ENCODE data around the gene SHANK2. TPM values are rescaled to one million over a fixed set of nuclear protein-coding genes. Genes with fewer than 3 reads are reported as not detected.

Gene SHANK2
- total RNA-seq, 1 donor from 2014 or later: 2.5 TPM

- ATAC-seq: no peak
These were observed 16.4 kb upstream of the SHANK2 start for GRCh38 chr11:71268706-71269321.

DNA sequence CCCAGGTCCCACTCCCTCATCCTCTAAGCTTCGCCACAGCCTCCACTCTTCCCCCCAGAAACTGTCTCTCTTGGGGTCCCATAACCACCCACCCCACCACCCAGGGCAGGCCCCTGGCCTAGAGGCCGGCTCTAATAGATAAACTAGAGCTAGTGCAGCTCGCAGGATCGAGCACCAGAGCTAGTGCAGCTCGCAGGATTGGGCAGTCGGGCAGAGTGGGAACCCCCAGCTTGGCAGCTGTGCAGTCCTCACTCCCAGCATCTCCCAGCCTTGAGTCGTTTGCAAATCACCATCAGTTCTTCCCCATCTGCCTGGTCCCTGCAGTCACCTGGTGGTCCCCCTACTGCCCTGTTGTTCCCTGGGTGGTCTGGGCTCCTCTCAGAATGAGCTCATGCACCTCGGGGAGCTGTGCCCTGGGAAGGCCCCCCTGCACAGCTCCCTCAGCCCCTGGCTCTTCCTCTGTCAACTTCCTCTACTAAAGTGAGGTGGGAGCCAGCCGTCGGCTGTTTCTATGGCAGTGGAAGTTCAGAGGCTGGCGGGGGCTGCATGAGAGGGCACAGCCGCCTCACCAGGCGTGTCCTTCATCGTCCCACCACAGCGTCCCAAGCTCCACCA lies 15.5 kb upstream of the SHANK2 start:
- ATAC-seq: no peak

DNA sequence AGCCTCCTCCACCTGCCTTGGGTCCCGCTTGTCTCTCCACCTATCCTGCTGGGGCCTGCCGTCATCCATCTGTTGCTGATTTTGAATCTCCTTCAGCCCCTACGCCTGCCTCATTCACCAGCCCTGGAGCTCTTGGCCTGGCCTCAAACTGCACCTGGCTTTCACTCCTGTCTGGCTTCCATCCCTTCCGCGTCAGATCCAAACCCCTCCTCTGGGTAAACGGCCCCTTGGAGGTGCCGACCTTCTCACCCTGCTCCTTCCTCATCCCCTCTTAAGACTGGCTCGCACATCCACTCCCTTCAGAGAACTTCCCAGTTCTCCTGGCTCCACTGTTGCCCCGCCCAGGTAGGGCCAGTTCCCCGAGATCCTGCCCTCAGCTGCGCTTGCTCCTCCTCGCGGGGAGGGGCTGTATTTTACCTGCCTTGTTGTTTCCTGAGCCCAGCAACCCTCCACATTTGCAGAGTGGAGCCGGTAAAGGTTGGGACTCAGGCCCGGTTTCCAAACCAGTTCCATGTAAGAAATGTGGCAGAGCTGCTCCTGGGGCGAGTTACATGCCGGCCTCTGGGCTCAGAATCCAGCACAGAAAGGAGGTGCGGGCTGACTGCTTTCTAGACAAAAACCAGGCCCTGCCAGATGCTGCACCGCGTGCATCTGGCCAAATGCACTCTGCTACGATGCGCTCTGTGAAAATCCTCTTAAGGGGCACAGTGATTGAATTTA lies 13.9 kb upstream of the SHANK2 start:
- ATAC-seq: peak; percentile 80

- ATAC-seq: no peak
These were observed 13.2 kb upstream of the SHANK2 start for GRCh38 chr11:71265559-71266092.

DNA sequence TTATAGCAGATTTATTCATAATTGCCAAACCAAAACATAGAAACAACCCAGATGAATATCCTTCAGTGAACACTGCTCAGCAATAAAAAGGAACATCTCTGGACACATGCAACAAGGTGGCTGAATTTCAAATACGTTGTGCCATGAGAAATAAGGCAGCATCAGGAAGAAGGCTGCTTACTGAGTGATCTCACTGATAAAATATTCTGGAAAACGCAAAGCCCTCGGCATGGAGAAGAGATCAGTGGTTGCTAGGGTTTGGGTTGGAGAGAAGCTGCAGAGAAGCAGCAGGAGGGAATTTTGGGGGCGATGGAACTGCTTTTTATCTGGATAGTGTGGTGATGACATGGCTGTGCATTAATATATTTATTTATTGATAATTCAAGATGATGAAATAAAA lies 11.0 kb upstream of the SHANK2 start:
- no peak for ATAC-seq

- ATAC-seq: no peak
These were observed 3.6 kb upstream of the SHANK2 start for GRCh38 chr11:71255800-71256479.

GRCh38 chr11:71255323-71255722 lies 2.9 kb upstream of the SHANK2 start:
- ATAC-seq: peak; percentile 58

DNA sequence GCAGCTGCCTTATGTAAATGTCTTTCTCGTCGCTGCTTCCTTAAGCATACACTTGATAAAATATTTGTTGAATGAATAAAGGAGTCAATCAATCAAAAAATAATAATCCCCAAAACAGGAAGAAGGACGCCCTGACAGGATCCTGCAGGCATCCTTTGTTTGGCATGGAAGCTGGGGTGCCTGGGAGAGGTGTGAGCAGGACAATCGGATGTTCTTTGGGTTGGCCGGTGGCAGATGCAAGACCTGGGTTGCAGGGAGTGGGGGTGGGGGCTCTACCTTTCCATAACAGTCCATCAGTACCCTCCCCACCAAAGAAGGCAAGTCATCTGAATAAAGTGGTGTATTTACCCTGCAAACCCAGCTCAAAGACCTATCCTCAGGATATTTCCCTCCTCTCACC lies 1.4 kb upstream of the SHANK2 start:
- no peak for ATAC-seq

DNA sequence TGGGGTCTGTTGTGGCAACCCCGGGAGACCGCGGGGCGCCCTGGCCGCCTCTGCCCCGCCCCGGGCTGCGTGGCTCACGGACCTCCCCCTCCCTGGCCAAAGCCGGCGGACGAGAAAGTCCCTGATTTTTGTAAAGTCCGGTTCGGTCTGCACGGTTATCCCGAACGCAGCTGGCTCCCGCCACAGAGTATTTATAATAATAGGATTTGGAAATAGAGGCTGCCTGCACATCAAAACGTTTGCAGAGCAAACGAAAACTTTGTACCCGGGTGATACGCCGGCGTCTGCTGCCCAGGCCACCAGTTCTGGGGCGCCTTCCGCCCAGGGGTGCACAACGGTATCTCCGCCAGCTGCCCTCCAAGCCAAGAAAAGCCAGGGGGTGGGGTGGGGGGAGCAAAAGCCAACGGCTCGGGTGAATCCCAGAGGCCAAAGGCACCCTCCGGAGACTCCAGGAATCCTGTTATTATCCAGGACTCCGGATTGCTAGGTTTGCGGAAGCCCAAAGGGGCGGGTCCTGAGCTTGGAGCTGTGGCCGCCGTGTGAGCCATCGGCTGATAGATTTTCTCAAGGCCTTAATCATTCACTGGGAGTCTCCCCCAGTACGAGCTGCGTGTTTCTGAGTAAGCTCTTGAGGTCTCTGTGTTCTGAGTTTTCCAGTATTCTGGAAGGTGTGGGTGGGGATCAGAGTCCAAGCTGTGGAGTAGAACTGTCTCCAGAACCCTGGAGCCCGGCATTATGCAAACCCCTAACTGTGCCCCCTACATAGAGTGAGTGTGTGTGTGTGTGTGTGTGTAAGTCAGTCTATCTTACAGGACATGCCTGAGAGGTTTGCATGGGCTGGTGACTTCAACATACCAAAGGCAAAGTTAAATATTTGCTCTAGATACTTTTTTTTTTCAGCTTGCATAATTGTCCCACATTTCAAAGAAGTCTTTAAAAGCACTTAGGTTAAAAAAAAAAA lies 673 bp upstream of the SHANK2 start:
- ATAC-seq: peak; percentile 52

GRCh38 chr11:71251761-71252268 lies 562 bp downstream of the SHANK2 start:
- ATAC-seq: peak; percentile 10

GRCh38 chr11:71251151-71251721 lies 1.1 kb downstream of the SHANK2 start:
- peak; percentile 4 for ATAC-seq

- no peak for ATAC-seq
These were observed 1.7 kb downstream of the SHANK2 start for GRCh38 chr11:71250523-71251150.

DNA sequence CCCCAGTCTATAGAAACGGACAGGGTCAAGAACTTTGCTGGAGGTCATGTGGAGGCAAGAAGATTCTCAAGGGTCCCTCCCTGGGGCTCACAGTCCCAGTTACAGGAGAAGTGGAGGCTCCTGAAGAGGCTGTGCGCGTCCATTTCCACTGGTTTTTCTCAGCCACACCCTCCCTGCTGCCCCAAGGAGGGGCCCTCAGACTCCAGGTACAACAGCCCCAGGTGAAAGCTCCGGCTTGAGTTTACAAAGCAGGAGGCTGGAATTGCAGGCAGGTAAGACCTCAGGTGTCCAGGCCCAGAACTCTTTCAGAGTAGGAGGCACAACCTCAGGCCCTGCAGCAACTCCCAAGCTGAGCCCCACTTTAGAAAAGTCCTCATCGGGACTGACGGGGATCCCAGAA lies 3.1 kb downstream of the SHANK2 start:
- ATAC-seq: no peak

DNA sequence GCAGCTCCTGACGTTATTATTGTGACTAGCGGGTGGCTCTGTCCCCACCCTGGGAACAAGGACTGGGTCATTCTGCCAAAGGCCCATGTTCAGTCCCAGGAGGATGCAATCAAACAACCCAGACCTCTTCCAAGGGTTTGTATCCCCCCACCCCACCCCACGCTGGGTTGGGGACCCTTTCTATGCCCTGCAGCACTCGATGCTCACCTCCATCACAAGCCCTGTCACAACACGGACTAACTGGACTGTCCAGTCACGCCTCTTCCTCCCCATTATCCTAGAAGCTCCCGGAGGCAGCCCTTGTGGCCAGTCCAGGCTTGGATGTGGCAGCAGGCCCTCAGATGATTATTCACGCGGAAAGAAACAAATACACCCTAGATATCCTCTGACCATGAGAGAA lies 3.7 kb downstream of the SHANK2 start:
- no peak for ATAC-seq

- no peak for ATAC-seq
These were observed 4.2 kb downstream of the SHANK2 start for GRCh38 chr11:71248251-71248570.

GRCh38 chr11:71247551-71248250 lies 4.7 kb downstream of the SHANK2 start:
- ATAC-seq: no peak

GRCh38 chr11:71246559-71246958 lies 5.8 kb downstream of the SHANK2 start:
- ATAC-seq: no peak

GRCh38 chr11:71245601-71246391 lies 6.6 kb downstream of the SHANK2 start:
- no peak for ATAC-seq

DNA sequence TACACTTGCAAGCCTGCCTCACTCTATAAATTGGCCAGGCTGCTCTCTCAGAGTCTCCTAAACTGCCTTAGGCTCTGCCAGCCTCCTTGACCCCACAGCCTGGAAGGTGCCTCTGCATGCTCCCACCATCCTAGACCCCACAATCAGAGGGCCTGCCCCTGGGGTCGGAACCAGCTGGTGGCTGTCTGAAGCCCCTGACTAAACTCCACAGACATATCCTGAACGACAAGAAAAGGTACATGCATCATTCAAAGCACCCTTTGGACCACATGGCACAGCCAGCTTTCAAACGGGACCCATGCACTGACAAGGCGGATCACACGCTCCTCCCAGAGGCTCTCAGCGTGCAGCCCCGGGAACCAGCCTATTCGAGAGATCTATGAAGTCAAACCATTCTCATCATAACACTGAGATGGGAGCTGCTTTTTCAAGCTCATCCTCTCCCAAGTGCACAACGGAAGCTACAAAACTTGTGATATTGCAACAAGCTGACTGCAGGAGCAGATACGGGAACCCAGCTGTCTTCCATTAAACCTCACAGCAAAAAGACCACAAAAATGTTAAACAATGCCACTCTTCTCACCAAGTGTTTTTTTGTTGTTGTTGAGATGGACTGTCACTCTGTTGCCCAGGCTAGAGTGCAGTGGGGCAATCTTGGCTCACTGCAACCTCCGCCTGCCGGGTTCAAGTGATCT lies 8.1 kb downstream of the SHANK2 start:
- no peak for ATAC-seq

Measured in esophagus mucosa (tissue), 1 donor.